ENCODE results near the gene SHE. TPM values are rescaled to one million over a fixed set of nuclear protein-coding genes. Genes with fewer than 3 reads are reported as not detected.

Gene SHE
- total and polyA plus RNA-seq, 2 experiments from 2014 or later: 0.23 to 0.69 TPM

GRCh38 chr1:154485910-154486496 lies 16.2 kb downstream of the SHE start:
- H3K27ac Mint-ChIP-seq: no peak overlapping the region

More at GRCh38 chr1:154485910-154486496, 16.2 kb downstream of the SHE start:
- H3K79me2 ChIP-seq (replicated peaks; ENCODE audit: insufficient read depth): no peaks in the 10 kb centered on the region
- H3K9me2 ChIP-seq (ENCODE audit: insufficient read depth): peaks cover 9% of the 10 kb centered on the region; the same call in 1 of the 2 replicates
- H3F3A ChIP-seq (replicated peaks; ENCODE audit: low read depth): no peaks in the 10 kb centered on the region
- no peak overlapping the region for H3K4me3 ChIP-seq
- no peaks in the 10 kb centered on the region for H3K4me1 ChIP-seq (ENCODE audit: insufficient read depth)
- Mint-ChIP-seq H3K9me3 (no peaks in the 10 kb centered on the region), H3K36me3 (ENCODE audit: low read depth) (no peaks in the 10 kb centered on the region), H3K4me1 (0 out of 3 replicates have a peak, but pooled peaks cover 3% of the 10 kb centered on the region), H3K4me3 (no peak overlapping the region), H3K27me3 (ENCODE audit: insufficient read depth, low read depth, poor library complexity) (peaks cover 6% of the 10 kb centered on the region)
- TF ChIP-seq, protein P1, sequence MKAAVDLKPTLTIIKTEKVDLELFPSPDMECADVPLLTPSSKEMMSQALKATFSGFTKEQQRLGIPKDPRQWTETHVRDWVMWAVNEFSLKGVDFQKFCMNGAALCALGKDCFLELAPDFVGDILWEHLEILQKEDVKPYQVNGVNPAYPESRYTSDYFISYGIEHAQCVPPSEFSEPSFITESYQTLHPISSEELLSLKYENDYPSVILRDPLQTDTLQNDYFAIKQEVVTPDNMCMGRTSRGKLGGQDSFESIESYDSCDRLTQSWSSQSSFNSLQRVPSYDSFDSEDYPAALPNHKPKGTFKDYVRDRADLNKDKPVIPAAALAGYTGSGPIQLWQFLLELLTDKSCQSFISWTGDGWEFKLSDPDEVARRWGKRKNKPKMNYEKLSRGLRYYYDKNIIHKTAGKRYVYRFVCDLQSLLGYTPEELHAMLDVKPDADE (IDR thresholded peaks at IDR 0.05): no peak
- TF ChIP-seq NANOG (IDR thresholded peaks at IDR 0.05; ENCODE audit: borderline replicate concordance) (no peak), JUNB (IDR thresholded peaks at IDR 0.05; ENCODE audit: unreplicated experiment) (no peak), ZNF114 (CRISPR knock-in tag; IDR thresholded peaks at IDR 0.05) (no peak), EZH2 (IDR thresholded peaks at IDR 0.05; ENCODE audit: low read depth, unreplicated experiment) (no peak), EZH2phosphoT487 (IDR thresholded peaks at IDR 0.05; ENCODE audit: unreplicated experiment) (no peak), STAT1 (IDR thresholded peaks at IDR 0.05; ENCODE audit: unreplicated experiment) (no peak), CREB1 (CRISPR knock-in tag; IDR thresholded peaks at IDR 0.05; ENCODE audit: low read depth) (no peak), POLR2AphosphoS5 (IDR thresholded peaks at IDR 0.05; ENCODE audit: low read depth) (no peak), CTCF (conservative IDR thresholded peaks at IDR 0.05; ENCODE audit: low read depth in 2 of 2) (no peak), ZNF331 (CRISPR knock-in tag; IDR thresholded peaks at IDR 0.05; ENCODE audit: low read depth) (no peak)
- TF ChIP-seq, protein P2, sequence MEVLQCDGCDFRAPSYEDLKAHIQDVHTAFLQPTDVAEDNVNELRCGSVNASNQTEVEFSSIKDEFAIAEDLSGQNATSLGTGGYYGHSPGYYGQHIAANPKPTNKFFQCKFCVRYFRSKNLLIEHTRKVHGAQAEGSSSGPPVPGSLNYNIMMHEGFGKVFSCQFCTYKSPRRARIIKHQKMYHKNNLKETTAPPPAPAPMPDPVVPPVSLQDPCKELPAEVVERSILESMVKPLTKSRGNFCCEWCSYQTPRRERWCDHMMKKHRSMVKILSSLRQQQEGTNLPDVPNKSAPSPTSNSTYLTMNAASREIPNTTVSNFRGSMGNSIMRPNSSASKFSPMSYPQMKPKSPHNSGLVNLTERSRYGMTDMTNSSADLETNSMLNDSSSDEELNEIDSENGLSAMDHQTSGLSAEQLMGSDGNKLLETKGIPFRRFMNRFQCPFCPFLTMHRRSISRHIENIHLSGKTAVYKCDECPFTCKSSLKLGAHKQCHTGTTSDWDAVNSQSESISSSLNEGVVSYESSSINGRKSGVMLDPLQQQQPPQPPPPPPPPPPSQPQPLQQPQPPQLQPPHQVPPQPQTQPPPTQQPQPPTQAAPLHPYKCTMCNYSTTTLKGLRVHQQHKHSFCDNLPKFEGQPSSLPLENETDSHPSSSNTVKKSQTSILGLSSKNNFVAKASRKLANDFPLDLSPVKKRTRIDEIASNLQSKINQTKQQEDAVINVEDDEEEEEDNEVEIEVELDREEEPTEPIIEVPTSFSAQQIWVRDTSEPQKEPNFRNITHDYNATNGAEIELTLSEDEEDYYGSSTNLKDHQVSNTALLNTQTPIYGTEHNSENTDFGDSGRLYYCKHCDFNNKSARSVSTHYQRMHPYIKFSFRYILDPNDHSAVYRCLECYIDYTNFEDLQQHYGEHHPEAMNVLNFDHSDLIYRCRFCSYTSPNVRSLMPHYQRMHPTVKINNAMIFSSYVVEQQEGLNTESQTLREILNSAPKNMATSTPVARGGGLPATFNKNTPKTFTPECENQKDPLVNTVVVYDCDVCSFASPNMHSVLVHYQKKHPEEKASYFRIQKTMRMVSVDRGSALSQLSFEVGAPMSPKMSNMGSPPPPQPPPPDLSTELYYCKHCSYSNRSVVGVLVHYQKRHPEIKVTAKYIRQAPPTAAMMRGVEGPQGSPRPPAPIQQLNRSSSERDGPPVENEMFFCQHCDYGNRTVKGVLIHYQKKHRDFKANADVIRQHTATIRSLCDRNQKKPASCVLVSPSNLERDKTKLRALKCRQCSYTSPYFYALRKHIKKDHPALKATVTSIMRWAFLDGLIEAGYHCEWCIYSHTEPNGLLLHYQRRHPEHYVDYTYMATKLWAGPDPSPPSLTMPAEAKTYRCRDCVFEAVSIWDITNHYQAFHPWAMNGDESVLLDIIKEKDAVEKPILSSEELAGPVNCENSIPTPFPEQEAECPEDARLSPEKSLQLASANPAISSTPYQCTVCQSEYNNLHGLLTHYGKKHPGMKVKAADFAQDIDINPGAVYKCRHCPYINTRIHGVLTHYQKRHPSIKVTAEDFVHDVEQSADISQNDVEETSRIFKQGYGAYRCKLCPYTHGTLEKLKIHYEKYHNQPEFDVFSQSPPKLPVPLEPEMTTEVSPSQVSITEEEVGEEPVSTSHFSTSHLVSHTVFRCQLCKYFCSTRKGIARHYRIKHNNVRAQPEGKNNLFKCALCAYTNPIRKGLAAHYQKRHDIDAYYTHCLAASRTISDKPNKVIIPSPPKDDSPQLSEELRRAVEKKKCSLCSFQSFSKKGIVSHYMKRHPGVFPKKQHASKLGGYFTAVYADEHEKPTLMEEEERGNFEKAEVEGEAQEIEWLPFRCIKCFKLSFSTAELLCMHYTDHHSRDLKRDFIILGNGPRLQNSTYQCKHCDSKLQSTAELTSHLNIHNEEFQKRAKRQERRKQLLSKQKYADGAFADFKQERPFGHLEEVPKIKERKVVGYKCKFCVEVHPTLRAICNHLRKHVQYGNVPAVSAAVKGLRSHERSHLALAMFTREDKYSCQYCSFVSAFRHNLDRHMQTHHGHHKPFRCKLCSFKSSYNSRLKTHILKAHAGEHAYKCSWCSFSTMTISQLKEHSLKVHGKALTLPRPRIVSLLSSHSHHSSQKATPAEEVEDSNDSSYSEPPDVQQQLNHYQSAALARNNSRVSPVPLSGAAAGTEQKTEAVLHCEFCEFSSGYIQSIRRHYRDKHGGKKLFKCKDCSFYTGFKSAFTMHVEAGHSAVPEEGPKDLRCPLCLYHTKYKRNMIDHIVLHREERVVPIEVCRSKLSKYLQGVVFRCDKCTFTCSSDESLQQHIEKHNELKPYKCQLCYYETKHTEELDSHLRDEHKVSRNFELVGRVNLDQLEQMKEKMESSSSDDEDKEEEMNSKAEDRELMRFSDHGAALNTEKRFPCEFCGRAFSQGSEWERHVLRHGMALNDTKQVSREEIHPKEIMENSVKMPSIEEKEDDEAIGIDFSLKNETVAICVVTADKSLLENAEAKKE (CRISPR knock-in tag; IDR thresholded peaks at IDR 0.05): no peak
- TF ChIP-seq, protein P3, sequence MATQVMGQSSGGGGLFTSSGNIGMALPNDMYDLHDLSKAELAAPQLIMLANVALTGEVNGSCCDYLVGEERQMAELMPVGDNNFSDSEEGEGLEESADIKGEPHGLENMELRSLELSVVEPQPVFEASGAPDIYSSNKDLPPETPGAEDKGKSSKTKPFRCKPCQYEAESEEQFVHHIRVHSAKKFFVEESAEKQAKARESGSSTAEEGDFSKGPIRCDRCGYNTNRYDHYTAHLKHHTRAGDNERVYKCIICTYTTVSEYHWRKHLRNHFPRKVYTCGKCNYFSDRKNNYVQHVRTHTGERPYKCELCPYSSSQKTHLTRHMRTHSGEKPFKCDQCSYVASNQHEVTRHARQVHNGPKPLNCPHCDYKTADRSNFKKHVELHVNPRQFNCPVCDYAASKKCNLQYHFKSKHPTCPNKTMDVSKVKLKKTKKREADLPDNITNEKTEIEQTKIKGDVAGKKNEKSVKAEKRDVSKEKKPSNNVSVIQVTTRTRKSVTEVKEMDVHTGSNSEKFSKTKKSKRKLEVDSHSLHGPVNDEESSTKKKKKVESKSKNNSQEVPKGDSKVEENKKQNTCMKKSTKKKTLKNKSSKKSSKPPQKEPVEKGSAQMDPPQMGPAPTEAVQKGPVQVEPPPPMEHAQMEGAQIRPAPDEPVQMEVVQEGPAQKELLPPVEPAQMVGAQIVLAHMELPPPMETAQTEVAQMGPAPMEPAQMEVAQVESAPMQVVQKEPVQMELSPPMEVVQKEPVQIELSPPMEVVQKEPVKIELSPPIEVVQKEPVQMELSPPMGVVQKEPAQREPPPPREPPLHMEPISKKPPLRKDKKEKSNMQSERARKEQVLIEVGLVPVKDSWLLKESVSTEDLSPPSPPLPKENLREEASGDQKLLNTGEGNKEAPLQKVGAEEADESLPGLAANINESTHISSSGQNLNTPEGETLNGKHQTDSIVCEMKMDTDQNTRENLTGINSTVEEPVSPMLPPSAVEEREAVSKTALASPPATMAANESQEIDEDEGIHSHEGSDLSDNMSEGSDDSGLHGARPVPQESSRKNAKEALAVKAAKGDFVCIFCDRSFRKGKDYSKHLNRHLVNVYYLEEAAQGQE (IDR thresholded peaks at IDR 0.05; ENCODE audit: unreplicated experiment): no peak
- ATAC-seq (no peak), DNase-seq (ENCODE audit: low spot score) (no peak)
- H3K4me2 ChIP-seq: no peak overlapping the region
- H3K36me3 ChIP-seq (ENCODE audit: insufficient read depth): no peaks in the 10 kb centered on the region
- H3K27ac ChIP-seq (ENCODE audit: low read depth): no peak overlapping the region
- no peaks in the 10 kb centered on the region for H3K27me3 ChIP-seq (ENCODE audit: insufficient read depth)
- no peak overlapping the region for H2AFZ ChIP-seq
- H4K20me1 ChIP-seq (replicated peaks; ENCODE audit: insufficient read depth): no peaks in the 10 kb centered on the region
